ENCODE results near the gene YIPF2.

Gene YIPF2

DNA sequence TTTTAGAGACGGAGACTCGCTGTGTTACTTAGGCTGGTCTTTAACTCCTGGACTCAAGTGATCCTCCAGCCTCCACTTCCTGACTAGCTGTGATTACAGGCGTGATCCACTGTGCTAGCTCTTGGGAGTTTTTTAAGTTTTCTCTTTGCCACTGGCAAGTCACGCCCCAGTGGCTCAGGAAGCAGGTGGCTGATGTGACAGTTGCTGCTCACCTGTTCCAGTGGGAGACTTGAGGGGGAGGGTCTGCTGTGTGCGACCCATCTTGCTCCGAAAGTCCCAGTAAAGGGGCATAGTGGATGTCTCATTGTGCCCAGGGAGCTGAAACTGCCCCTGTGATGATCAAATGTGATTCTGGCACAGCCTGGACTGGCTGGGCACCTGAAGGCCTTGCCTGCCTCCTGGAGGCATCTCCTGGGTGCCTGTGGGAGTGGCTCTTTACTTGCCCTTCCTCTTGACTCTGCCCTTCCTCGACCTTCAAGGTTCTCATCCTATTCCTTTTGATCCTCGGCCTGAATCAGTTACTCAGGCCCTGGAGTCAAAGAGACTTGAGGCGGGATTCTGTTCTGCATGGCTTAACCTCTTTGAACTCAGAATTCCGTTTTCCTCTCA, 40.2 kb upstream of the YIPF2 start:
- TF ChIP-seq, protein P1, sequence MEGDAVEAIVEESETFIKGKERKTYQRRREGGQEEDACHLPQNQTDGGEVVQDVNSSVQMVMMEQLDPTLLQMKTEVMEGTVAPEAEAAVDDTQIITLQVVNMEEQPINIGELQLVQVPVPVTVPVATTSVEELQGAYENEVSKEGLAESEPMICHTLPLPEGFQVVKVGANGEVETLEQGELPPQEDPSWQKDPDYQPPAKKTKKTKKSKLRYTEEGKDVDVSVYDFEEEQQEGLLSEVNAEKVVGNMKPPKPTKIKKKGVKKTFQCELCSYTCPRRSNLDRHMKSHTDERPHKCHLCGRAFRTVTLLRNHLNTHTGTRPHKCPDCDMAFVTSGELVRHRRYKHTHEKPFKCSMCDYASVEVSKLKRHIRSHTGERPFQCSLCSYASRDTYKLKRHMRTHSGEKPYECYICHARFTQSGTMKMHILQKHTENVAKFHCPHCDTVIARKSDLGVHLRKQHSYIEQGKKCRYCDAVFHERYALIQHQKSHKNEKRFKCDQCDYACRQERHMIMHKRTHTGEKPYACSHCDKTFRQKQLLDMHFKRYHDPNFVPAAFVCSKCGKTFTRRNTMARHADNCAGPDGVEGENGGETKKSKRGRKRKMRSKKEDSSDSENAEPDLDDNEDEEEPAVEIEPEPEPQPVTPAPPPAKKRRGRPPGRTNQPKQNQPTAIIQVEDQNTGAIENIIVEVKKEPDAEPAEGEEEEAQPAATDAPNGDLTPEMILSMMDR (IDR thresholded peaks at IDR 0.05), result no peak
- H3K36me3 Mint-ChIP-seq (ENCODE audit: low read depth), result peaks cover 60% of the 10 kb centered on the region
- H3K9me3 Mint-ChIP-seq, result peaks cover 19% of the 10 kb centered on the region
- peak overlapping the region; percentile 98 for H3K27ac Mint-ChIP-seq
- H3K27me3 Mint-ChIP-seq (ENCODE audit: low read depth, poor library complexity), result no peaks in the 10 kb centered on the region
- peak overlapping the region; percentile 2 for H3K4me3 Mint-ChIP-seq
- peaks cover 51% of the 10 kb centered on the region for H3K4me1 Mint-ChIP-seq
- DNase-seq, result no peak

DNA sequence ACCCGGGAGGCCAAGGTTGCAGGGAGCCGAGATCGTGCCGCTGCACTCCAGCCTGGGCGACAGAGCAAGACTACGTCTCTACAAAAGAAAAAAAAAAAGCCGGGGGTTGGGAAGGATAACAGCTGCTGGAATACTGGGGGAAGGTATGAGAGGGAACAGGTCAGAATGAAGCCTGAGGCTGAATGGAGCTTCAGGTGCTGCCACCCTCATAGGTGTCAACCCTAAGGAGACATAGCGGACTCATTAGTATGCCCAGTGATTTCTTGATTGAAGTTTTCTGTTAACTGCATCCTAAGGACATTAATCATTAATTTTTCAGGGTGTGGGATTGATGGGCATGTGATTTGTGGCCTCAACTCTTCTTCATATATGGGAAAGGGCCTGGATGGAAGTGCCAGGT, 38.4 kb upstream of the YIPF2 start:
- peaks cover 47% of the 10 kb centered on the region for H3K36me3 Mint-ChIP-seq (ENCODE audit: low read depth)
- H3K27me3 Mint-ChIP-seq (ENCODE audit: low read depth, poor library complexity), result no peaks in the 10 kb centered on the region
- no peak for DNase-seq
- H3K27ac Mint-ChIP-seq, result peak overlapping the region; percentile 92
- peaks cover 68% of the 10 kb centered on the region for H3K4me1 Mint-ChIP-seq
- H3K9me3 Mint-ChIP-seq, result peaks cover 13% of the 10 kb centered on the region
- TF ChIP-seq, protein P1 (IDR thresholded peaks at IDR 0.05), result no peak
- H3K4me3 Mint-ChIP-seq, result no peak overlapping the region

DNA sequence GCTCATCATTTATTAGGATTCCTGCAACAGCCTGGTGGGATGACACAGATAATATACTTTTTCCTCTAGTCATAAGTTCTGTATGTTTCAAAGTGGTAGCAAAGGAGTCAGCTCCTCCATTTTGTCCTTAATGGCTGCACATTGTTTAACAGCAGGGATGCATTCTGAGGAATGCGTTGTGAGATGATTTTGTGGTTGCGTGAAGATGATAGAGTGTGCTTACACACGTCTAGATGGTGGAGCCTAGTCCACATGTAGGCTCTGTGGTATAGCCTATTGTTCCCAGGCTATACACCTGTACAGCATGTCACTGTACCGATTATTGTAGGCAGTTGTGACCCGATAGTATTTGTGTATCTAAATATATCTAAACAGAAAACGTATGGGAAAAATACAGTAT, 37.0 kb upstream of the YIPF2 start:
- Mint-ChIP-seq H3K9me3 (peaks cover 3% of the 10 kb centered on the region), H3K4me1 (peaks cover 65% of the 10 kb centered on the region), H3K27ac (no peak overlapping the region), H3K4me3 (peak overlapping the region; percentile 10), H3K36me3 (ENCODE audit: low read depth) (peaks cover 35% of the 10 kb centered on the region), H3K27me3 (ENCODE audit: low read depth, poor library complexity) (no peaks in the 10 kb centered on the region)
- TF ChIP-seq, protein P1 (IDR thresholded peaks at IDR 0.05), result no peak
- no peak for DNase-seq

DNA sequence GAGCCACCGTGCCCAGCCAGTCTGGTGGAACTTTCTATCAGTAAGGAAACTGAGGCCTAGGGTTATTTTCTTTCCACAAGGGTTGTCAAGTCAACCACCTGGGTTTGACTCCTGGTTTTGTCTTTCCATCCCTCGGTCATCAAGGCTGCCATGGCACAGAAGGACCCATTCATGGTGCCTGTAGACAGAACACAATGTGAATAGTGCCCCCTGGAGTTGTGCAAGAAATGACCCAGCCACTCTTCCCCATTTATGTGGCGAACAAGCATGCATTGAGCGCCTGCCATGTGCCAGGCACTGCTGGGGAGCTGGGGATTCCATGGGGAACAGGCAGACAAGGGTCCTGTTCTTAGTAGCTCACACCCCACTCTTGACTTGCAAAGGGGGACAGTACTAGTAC, 36.5 kb upstream of the YIPF2 start:
- H3K27ac Mint-ChIP-seq, result no peak overlapping the region
- no peak overlapping the region for H3K4me3 Mint-ChIP-seq
- TF ChIP-seq, protein P1 (IDR thresholded peaks at IDR 0.05), result no peak
- peaks cover 60% of the 10 kb centered on the region for H3K4me1 Mint-ChIP-seq
- DNase-seq, result no peak
- H3K9me3 Mint-ChIP-seq, result peaks cover 3% of the 10 kb centered on the region
- peaks cover 30% of the 10 kb centered on the region for H3K36me3 Mint-ChIP-seq (ENCODE audit: low read depth)
- no peaks in the 10 kb centered on the region for H3K27me3 Mint-ChIP-seq (ENCODE audit: low read depth, poor library complexity)

DNA sequence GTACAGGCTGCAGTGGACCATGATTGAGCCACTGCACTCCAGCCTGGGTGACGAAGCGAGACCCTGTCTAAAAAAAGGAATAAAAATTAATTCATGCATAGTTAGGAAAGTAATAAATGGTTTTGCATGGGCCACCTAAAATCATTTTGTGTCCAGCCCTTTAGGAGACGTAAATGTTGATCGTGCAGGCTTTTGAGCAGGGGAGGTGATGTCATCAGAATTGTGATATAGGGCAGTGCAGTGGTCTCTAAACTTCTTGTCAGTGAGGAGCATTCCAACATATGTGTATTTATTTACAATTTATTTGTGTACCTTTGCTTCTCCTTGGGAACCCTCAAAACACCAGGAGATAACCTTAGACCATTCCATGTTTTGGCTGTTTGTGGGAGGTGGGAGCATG, 35.4 kb upstream of the YIPF2 start:
- DNase-seq, result no peak
- TF ChIP-seq, protein P1 (IDR thresholded peaks at IDR 0.05), result no peak
- Mint-ChIP-seq H3K4me3 (peak overlapping the region; percentile 23), H3K9me3 (peaks cover 3% of the 10 kb centered on the region), H3K27ac (no peak overlapping the region), H3K36me3 (ENCODE audit: low read depth) (peaks cover 31% of the 10 kb centered on the region), H3K27me3 (ENCODE audit: low read depth, poor library complexity) (no peaks in the 10 kb centered on the region), H3K4me1 (peaks cover 56% of the 10 kb centered on the region)

DNA sequence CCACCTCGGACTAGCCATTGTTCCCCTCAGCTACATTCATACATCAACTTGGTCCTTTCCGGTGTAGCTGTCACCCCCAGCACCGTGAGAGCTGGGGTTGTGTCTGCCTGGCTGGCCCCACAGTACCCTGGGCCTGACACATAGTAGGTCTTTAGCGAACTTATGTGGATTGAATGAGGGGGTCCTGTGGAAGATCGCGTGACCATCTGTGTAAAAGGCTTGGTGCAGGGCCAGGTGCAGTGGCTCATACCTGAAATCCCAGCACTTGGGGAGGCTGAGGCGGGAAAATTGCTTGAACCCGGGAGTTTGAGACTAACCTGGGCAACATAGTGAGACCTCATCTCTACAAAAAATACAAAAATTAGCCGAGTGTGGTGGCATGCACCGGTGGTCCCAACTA, 34.4 kb upstream of the YIPF2 start:
- no peak for DNase-seq
- peaks cover 46% of the 10 kb centered on the region for H3K4me1 Mint-ChIP-seq
- peaks cover 3% of the 10 kb centered on the region for H3K9me3 Mint-ChIP-seq
- no peaks in the 10 kb centered on the region for H3K27me3 Mint-ChIP-seq (ENCODE audit: low read depth, poor library complexity)
- TF ChIP-seq, protein P1 (IDR thresholded peaks at IDR 0.05), result no peak
- H3K4me3 Mint-ChIP-seq, result peak overlapping the region; percentile 96
- peak overlapping the region; percentile 85 for H3K27ac Mint-ChIP-seq
- peaks cover 31% of the 10 kb centered on the region for H3K36me3 Mint-ChIP-seq (ENCODE audit: low read depth)

All from nephron progenitor cell (in vitro differentiated cells).